Measurements from ENCODE around the gene MAML3.

Gene MAML3

DNA sequence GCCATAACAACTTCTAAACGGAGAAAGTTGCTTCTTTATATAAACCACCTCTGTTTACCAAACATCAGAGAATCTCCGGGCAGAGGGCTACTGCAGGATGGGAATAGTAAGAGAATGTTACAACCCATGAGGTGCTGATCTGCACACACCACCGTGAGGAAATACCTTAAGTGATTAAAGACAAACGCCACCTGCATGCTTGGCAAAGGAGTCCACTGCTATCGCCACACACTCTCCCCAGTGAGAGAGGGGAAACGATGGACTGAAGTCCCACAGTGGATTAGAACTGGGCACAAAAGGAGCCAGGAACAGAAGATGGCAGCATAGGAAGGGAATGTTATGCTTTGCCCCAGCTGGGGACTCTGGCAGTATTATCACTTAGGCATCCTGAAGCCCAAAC, 15.6 kb downstream of the MAML3 start:
- Histone ChIP-seq H3K27me3 (ENCODE audit: low read depth, low read length) (no peaks in the 10 kb centered on the region), H3K4me3 (ENCODE audit: low read depth in 1 of 2, low read length in 2 of 2) (no peak overlapping the region), H3K27ac (ENCODE audit: low read length) (no peak overlapping the region), H3K4me1 (ENCODE audit: control insufficient read depth in 1 of 2, insufficient read depth in 2 of 2, low read length in 2 of 2) (peaks cover 5 to 15% of the 10 kb centered on the region in 2 donors), H3K36me3 (ENCODE audit: control insufficient read depth in 1 of 2, insufficient read depth in 2 of 2, low read length in 2 of 2) (no peaks in the 10 kb centered on the region), H3K9me3 (ENCODE audit: control insufficient read depth in 1 of 2, low read length in 2 of 2) (no peaks in the 10 kb centered on the region)

DNA sequence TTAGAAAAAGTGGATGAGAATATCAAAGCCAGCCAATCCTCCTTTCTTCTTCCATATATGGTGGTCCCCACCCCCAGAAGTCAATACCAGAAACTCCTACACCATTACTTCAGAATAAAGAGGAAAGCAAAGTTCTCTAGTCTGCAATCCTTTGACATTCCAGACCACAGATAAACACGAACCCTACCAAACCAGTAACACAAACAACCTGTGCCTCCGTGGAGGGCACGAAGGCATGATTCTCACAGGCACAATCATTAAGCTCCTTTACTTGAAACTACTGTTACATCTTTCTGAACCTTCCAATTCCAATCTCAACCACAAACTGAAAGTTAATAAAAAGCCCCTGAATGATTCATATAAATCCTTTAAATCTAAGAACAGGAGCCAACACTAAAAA, 16.3 kb downstream of the MAML3 start:
- Histone ChIP-seq H3K27ac (ENCODE audit: low read length) (no peak overlapping the region), H3K9me3 (ENCODE audit: control insufficient read depth in 1 of 2, low read length in 2 of 2) (no peaks in the 10 kb centered on the region), H3K4me1 (ENCODE audit: control insufficient read depth in 1 of 2, insufficient read depth in 2 of 2, low read length in 2 of 2) (peaks cover 5 to 15% of the 10 kb centered on the region in 2 donors), H3K27me3 (ENCODE audit: low read depth, low read length) (no peaks in the 10 kb centered on the region), H3K36me3 (ENCODE audit: control insufficient read depth in 1 of 2, insufficient read depth in 2 of 2, low read length in 2 of 2) (no peaks in the 10 kb centered on the region), H3K4me3 (ENCODE audit: low read depth in 1 of 2, low read length in 2 of 2) (no peak overlapping the region)

DNA sequence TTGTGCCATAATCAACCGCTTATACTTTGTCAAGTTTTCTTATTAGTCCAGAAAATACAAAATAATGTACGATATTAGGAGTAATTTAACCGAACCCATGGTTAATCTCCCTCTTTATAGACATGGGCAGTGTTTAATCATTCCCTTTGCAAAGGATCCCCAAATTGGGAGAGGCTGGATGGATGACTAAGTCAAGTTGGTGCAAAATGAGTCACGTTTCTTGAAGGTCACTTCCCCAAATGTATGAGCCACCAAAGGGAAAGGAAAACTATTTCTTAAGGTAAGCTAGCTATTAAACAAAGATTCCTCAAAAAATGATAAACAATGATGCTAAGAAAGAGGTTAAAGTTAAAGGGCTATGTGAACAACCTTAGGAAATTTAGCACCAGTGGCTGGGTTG, 17.5 kb downstream of the MAML3 start:
- Histone ChIP-seq H3K36me3 (ENCODE audit: control insufficient read depth in 1 of 2, insufficient read depth in 2 of 2, low read length in 2 of 2) (no peaks in the 10 kb centered on the region), H3K27me3 (ENCODE audit: low read depth, low read length) (no peaks in the 10 kb centered on the region), H3K4me3 (ENCODE audit: low read depth in 1 of 2, low read length in 2 of 2) (no peak overlapping the region), H3K4me1 (ENCODE audit: control insufficient read depth in 1 of 2, insufficient read depth in 2 of 2, low read length in 2 of 2) (peaks cover 5 to 15% of the 10 kb centered on the region in 2 donors), H3K9me3 (ENCODE audit: control insufficient read depth in 1 of 2, low read length in 2 of 2) (no peaks in the 10 kb centered on the region), H3K27ac (ENCODE audit: low read length) (no peak overlapping the region)

DNA sequence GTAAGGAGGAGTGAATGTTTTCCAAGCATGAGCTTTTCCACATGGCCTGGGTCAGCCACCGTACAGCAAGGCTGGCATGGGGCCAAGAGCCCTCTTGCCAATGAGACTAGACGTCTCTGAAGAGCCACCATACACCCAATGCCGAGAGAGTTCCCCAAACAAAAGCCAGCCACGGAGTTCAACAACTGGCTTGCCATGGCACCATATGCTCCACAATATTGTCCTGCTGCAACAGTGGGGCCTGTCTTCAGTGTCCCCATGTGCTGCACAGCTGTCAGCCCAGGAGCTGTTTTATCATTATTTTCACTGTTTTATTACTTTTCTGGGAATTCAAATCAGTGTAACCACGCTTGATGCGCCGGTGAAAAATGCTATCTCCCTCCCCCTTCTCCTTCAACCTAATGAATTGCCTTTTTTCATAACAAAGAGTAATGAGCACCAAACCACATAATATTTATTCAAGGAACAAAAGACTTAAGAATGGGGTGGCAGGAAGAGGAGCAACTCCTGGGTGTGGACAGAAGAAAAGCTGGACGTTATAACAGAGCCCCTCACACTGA, 18.4 kb downstream of the MAML3 start:
- Histone ChIP-seq H3K27me3 (ENCODE audit: low read depth, low read length) (no peaks in the 10 kb centered on the region), H3K36me3 (ENCODE audit: control insufficient read depth in 1 of 2, insufficient read depth in 2 of 2, low read length in 2 of 2) (no peaks in the 10 kb centered on the region), H3K9me3 (ENCODE audit: control insufficient read depth in 1 of 2, low read length in 2 of 2) (no peaks in the 10 kb centered on the region), H3K4me1 (ENCODE audit: control insufficient read depth in 1 of 2, insufficient read depth in 2 of 2, low read length in 2 of 2) (peaks cover 5 to 15% of the 10 kb centered on the region in 2 donors), H3K4me3 (ENCODE audit: low read depth in 1 of 2, low read length in 2 of 2) (no peak overlapping the region), H3K27ac (ENCODE audit: low read length) (no peak overlapping the region)

DNA sequence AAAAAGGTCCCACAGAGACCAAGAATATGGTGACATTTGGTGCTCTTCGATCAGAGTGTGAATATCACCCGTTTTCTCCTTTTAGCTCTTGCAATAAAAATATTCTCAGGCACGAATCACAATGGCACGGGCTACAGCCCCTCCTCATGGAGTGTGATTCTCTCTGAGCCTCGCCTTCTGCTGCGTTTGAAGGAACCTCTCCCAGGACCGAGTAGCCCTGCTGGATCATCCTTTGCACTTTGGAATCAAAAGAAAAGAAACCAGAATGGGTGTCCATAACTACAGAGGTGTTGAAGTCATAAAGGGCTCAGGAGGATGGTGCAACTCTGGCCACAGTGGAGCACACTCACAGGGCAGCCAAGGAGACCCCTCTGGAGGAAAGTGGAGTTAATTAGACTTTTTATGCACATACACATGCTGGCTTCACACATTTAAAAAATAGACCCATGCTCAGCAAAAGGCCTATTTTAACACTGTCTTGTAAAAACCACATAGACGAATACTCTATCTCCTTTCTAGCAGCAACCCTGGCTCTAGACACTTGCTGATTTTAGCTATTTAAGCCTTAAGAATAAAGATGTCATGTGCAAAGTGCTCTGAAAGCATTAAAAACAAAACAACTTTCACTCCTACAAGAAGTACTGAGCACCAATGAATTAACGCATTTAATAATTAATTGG, 19.1 kb downstream of the MAML3 start:
- no peak overlapping the region for H3K4me3 ChIP-seq (ENCODE audit: low read depth in 1 of 2, low read length in 2 of 2)
- no peaks in the 10 kb centered on the region for H3K36me3 ChIP-seq (ENCODE audit: control insufficient read depth in 1 of 2, insufficient read depth in 2 of 2, low read length in 2 of 2)
- H3K27ac ChIP-seq (ENCODE audit: low read length): no peak overlapping the region
- H3K27me3 ChIP-seq (ENCODE audit: low read depth, low read length): no peaks in the 10 kb centered on the region
- H3K4me1 ChIP-seq (ENCODE audit: control insufficient read depth in 1 of 2, insufficient read depth in 2 of 2, low read length in 2 of 2): peaks cover 5 to 15% of the 10 kb centered on the region in 2 donors
- no peaks in the 10 kb centered on the region for H3K9me3 ChIP-seq (ENCODE audit: control insufficient read depth in 1 of 2, low read length in 2 of 2)

DNA sequence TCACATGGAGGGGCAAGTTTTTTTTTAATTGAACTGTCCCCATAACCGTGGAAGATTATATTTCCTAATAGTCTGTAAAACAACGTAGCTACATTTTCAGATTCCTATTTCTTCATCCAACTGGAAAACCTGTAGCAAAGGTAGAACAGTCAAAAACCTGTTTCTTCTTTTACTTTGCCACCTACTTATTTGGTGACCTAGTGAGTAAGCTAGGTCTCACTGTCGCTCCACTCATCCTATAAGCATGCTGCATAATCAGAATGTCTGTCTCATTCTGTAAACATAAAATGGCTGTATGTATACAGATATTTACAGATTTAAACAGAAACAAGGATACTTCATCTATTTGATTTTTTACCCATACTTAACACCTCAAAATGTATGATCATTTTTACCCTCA, 20.4 kb downstream of the MAML3 start:
- H3K27ac ChIP-seq (ENCODE audit: low read length): no peak overlapping the region

DNA sequence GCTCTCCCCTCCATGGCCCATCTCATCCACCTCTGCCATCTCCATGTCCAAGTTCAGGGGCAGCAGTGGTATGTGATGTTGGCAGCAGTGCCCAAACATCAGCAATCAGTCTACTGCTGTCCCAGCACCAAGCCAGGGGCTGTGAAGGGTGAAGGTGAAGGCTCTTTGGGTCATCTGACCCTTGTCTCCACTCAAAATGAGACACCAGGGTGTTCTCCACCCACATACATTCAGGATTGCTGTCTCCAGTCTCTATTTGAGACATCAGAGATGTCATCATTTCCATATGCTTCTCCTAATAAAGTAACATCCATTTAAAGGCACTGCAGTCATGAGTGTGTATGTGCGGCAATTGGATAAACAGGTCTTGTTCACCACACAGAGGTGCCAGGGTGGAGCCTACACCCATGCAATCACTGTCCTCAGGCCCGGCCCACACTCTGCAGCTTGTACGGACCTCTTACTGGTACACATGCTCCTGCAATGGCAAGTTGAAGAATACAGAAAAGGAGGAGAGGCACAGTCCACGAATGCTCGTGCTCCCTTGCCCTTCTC, 22.2 kb downstream of the MAML3 start:
- H3K27ac ChIP-seq (ENCODE audit: low read length): no peak overlapping the region
- no peaks in the 10 kb centered on the region for H3K27me3 ChIP-seq (ENCODE audit: low read depth, low read length)
- H3K9me3 ChIP-seq (ENCODE audit: control insufficient read depth in 1 of 2, low read length in 2 of 2): no peaks in the 10 kb centered on the region
- peaks cover 5 to 15% of the 10 kb centered on the region in 2 donors for H3K4me1 ChIP-seq (ENCODE audit: control insufficient read depth in 1 of 2, insufficient read depth in 2 of 2, low read length in 2 of 2)
- H3K4me3 ChIP-seq (ENCODE audit: low read depth in 1 of 2, low read length in 2 of 2): no peak overlapping the region
- H3K36me3 ChIP-seq (ENCODE audit: control insufficient read depth in 1 of 2, insufficient read depth in 2 of 2, low read length in 2 of 2): no peaks in the 10 kb centered on the region

More for the DNA sequence above, 20.4 kb downstream of the MAML3 start:
- peaks cover 5 to 15% of the 10 kb centered on the region in 2 donors for H3K4me1 ChIP-seq (ENCODE audit: control insufficient read depth in 1 of 2, insufficient read depth in 2 of 2, low read length in 2 of 2)
- no peaks in the 10 kb centered on the region for H3K27me3 ChIP-seq (ENCODE audit: low read depth, low read length)
- H3K36me3 ChIP-seq (ENCODE audit: control insufficient read depth in 1 of 2, insufficient read depth in 2 of 2, low read length in 2 of 2): no peaks in the 10 kb centered on the region
- no peaks in the 10 kb centered on the region for H3K9me3 ChIP-seq (ENCODE audit: control insufficient read depth in 1 of 2, low read length in 2 of 2)
- no peak overlapping the region for H3K4me3 ChIP-seq (ENCODE audit: low read depth in 1 of 2, low read length in 2 of 2)

DNA sequence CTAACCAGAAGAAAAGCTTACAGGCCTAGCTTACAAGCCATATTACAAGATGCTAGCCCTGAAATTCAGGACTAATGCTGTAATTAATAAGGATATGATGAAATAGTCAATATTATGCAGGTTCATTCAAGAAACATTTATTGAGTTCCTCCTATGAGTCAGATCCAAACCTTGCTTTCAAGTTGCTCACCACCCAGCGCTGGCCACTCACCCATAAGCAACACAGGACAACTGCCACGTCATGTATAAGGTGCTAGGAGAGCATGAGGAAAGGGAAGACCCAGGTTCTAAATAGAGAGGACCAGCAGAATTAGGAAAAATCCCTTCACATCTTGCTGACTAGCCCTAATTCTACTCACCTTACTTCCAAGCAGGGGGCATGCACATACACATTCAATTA, 23.3 kb downstream of the MAML3 start:
- Histone ChIP-seq H3K27me3 (ENCODE audit: low read depth, low read length) (no peaks in the 10 kb centered on the region), H3K4me3 (ENCODE audit: low read depth in 1 of 2, low read length in 2 of 2) (no peak overlapping the region), H3K27ac (ENCODE audit: low read length) (no peak overlapping the region), H3K36me3 (ENCODE audit: control insufficient read depth in 1 of 2, insufficient read depth in 2 of 2, low read length in 2 of 2) (no peaks in the 10 kb centered on the region), H3K4me1 (ENCODE audit: control insufficient read depth in 1 of 2, insufficient read depth in 2 of 2, low read length in 2 of 2) (peaks cover 5 to 12% of the 10 kb centered on the region in 2 donors), H3K9me3 (ENCODE audit: control insufficient read depth in 1 of 2, low read length in 2 of 2) (no peaks in the 10 kb centered on the region)

DNA sequence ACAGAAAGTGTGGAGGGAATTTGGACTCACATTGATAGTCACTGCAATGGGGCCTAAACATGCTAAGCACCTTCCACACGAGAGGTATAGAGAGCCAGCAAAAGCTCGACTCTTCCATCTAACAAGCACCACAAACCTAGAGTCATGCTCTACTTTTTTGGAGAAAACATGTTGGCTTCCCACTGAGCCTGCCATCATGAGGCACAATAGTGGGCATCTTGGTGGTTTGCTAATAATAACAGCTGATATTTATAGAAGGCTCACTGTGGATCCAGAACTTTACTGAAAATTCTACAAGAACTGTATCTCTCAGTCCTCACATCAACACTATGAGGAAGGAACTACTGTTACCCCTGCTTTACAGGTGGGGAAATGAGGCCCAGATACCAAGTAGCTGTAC, 26.6 kb downstream of the MAML3 start:
- Histone ChIP-seq H3K4me3 (ENCODE audit: low read depth in 1 of 2, low read length in 2 of 2) (no peak overlapping the region), H3K27ac (ENCODE audit: low read length) (no peak overlapping the region), H3K27me3 (ENCODE audit: low read depth, low read length) (no peaks in the 10 kb centered on the region), H3K4me1 (ENCODE audit: control insufficient read depth in 1 of 2, insufficient read depth in 2 of 2, low read length in 2 of 2) (no peaks in the 10 kb centered on the region), H3K36me3 (ENCODE audit: control insufficient read depth in 1 of 2, insufficient read depth in 2 of 2, low read length in 2 of 2) (no peaks in the 10 kb centered on the region), H3K9me3 (ENCODE audit: control insufficient read depth in 1 of 2, low read length in 2 of 2) (no peaks in the 10 kb centered on the region)

DNA sequence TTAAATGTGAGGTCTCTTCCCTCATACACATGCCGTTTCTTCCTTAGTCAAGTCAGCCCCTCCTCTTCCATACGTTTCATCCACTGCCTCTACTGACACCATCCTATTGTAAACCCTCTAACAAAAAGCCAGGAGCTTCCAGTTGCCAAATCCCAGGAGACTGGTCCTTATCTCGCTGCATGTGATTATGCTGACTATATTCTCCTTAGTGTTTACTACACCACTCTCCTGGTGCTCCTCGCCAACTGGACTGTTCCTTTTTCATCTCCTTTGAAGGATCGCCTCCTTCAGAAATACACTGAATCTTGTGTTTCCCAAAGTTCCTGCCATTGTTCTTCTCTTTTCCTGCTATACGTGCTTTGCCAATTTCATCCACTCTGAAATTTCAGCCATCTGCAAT, 27.7 kb downstream of the MAML3 start:
- Histone ChIP-seq H3K27ac (ENCODE audit: low read length) (no peak overlapping the region), H3K4me3 (ENCODE audit: low read depth in 1 of 2, low read length in 2 of 2) (no peak overlapping the region), H3K36me3 (ENCODE audit: control insufficient read depth in 1 of 2, insufficient read depth in 2 of 2, low read length in 2 of 2) (no peaks in the 10 kb centered on the region), H3K9me3 (ENCODE audit: control insufficient read depth in 1 of 2, low read length in 2 of 2) (no peaks in the 10 kb centered on the region), H3K27me3 (ENCODE audit: low read depth, low read length) (no peaks in the 10 kb centered on the region), H3K4me1 (ENCODE audit: control insufficient read depth in 1 of 2, insufficient read depth in 2 of 2, low read length in 2 of 2) (no peaks in the 10 kb centered on the region)

DNA sequence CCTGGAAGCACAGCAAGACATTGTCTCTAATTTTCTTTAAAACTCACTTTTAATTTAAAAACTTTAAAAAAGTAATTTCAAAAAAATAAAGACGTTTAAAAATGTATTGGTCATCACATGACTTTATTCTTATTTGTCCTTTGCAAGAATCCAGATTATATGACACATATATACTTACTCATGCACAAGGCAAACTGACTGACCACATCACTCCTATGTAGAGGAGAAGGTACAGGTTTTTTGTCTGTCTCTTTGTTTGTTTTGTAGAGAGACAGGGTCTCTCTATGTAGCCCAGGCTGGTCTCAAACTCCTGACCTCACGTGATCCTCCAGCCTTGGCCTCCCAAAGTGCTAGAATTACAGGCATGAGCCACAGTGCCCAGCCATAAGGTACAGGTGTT, 28.6 kb downstream of the MAML3 start:
- H3K4me3 ChIP-seq (ENCODE audit: low read depth in 1 of 2, low read length in 2 of 2): no peak overlapping the region
- no peaks in the 10 kb centered on the region for H3K4me1 ChIP-seq (ENCODE audit: control insufficient read depth in 1 of 2, insufficient read depth in 2 of 2, low read length in 2 of 2)
- no peaks in the 10 kb centered on the region for H3K9me3 ChIP-seq (ENCODE audit: control insufficient read depth in 1 of 2, low read length in 2 of 2)
- H3K27ac ChIP-seq (ENCODE audit: low read length): no peak overlapping the region
- no peaks in the 10 kb centered on the region for H3K36me3 ChIP-seq (ENCODE audit: control insufficient read depth in 1 of 2, insufficient read depth in 2 of 2, low read length in 2 of 2)
- no peaks in the 10 kb centered on the region for H3K27me3 ChIP-seq (ENCODE audit: low read depth, low read length)
